Posterior cingulate gyrus (tissue), 11 donors: Measurements from ENCODE around the gene TMEM270.
"Not testable (repeated sequence)": the region's sequence is repeated elsewhere in the genome, so short reads cannot be mapped to it uniquely, and the experiment has no call there.

ENCODE experiments used
- DNase-seq, 10 donors: peaks; one replicate each; pipeline versions ENCODE4 v3.0.0 to v3.0.0-alpha.2; 2020 to 2021; ENCODE audit warnings: mixed read lengths in 3 of 10
- intact Hi-C: fragments of 100-400 bp; cut with DNase I; formaldehyde crosslinking; loops from one replicate; pipeline ENCODE4 v1.15.1; 2023

The TMEM270 gene

GRCh38 chr7:73860859-73861258 is at the start of gene TMEM270:
TMEM270 (plus strand) TSS chr7:73861159; CDS start chr7:73861195, 36 bp downstream.
- intact Hi-C loops, result no loop called here
- peak in 1 of 10 donors; percentile 62 for DNase-seq

GRCh38 chr7:73811760-73812168 is 49.2 kb upstream of the TMEM270 start:
- intact Hi-C loops, result loop anchor here (5.0 kb wide), 1 partner anchor 46 kb away; no protein-coding TSS in a partner anchor

GRCh38 chr7:73812996-73813395 is 48.0 kb upstream of the TMEM270 start:
- intact Hi-C loops, result loop anchor here (5.0 kb wide), 1 partner anchor 44 kb away; no protein-coding TSS in a partner anchor
- no peak for DNase-seq

More at GRCh38 chr7:73811760-73812168, 49.2 kb upstream of the TMEM270 start:
- DNase-seq, result peak in 4 of 10 donors; percentile 40 to 88 (median 69)

GRCh38 chr7:73815436-73815835 is 45.5 kb upstream of the TMEM270 start:
- intact Hi-C loops, result no loop called here
- DNase-seq, result peak in 3 of 10 donors; percentile 16 to 66 (median 66)

- intact Hi-C loops, result no loop called here
- DNase-seq, result peak in 2 of 10 donors; percentile 15 to 22
These were observed 43.8 kb upstream of the TMEM270 start for GRCh38 chr7:73817121-73817520.

- intact Hi-C loops, result no loop called here
- no peak for DNase-seq
These were observed 40.9 kb upstream of the TMEM270 start for GRCh38 chr7:73820013-73820412.

- intact Hi-C loops, result not testable (repeated sequence)
- DNase-seq, result peak in 3 of 10 donors; percentile 16 to 42 (median 21)
These were observed 39.2 kb upstream of the TMEM270 start for GRCh38 chr7:73821597-73822285.

GRCh38 chr7:73822319-73823173 is 38.4 kb upstream of the TMEM270 start:
- peak in 3 of 10 donors; percentile 47 to 56 (median 55) for DNase-seq
- intact Hi-C loops, result no loop called here

- DNase-seq, result peak in 1 of 10 donors; percentile 0
- intact Hi-C loops, result no loop called here
These were observed 37.7 kb upstream of the TMEM270 start for GRCh38 chr7:73823257-73823656.

GRCh38 chr7:73823873-73824592 is 36.9 kb upstream of the TMEM270 start:
- peak in 1 of 10 donors; percentile 17 for DNase-seq
- intact Hi-C loops, result no loop called here

GRCh38 chr7:73824986-73825385 is 36.0 kb upstream of the TMEM270 start:
- DNase-seq, result peak in 2 of 10 donors; percentile 80 to 81
- intact Hi-C loops, result no loop called here

- intact Hi-C loops, result no loop called here
- peak in 2 of 10 donors; percentile 18 to 59 for DNase-seq
These were observed 33.3 kb upstream of the TMEM270 start for GRCh38 chr7:73827567-73828106.

GRCh38 chr7:73828107-73828803 is 32.7 kb upstream of the TMEM270 start:
- intact Hi-C loops, result no loop called here
- peak in 1 of 10 donors; percentile 39 for DNase-seq

- intact Hi-C loops, result no loop called here
- peak in 1 of 10 donors; percentile 8 for DNase-seq
These were observed 32.0 kb upstream of the TMEM270 start for GRCh38 chr7:73828972-73829371.

- intact Hi-C loops, result no loop called here
- no peak for DNase-seq
These were observed 31.5 kb upstream of the TMEM270 start for GRCh38 chr7:73829505-73829904.

- DNase-seq, result peak in 1 of 10 donors; percentile 58
These were observed 30.9 kb upstream of the TMEM270 start for GRCh38 chr7:73829921-73830680.

GRCh38 chr7:73830681-73831583 is 30.0 kb upstream of the TMEM270 start, which contains the start of gene CLDN4:
CLDN4 (plus strand) TSS chr7:73830996; CDS start chr7:73831202, 206 bp downstream.
- peak in 1 of 10 donors; percentile 50 for DNase-seq
- intact Hi-C loops, result no loop called here

More at GRCh38 chr7:73829921-73830680, 30.9 kb upstream of the TMEM270 start:
- intact Hi-C loops, result no loop called here

GRCh38 chr7:73831584-73831833 is 29.4 kb upstream of the TMEM270 start:
- intact Hi-C loops, result no loop called here
- DNase-seq, result peak in 1 of 10 donors; percentile 50
